ENCODE data around the gene KLC1. TPM values are rescaled to one million over a fixed set of nuclear protein-coding genes. Genes with fewer than 3 reads are reported as not detected.

KLC1 gene
- total and polyA plus RNA-seq, 7 donors, result 25.0 to 399 (median 216) TPM

- intact Hi-C loops (cut with DNase I), result no loop called here
- Histone ChIP-seq H3K4me3 (no peak overlapping the region), H3K9me3 (no peaks in the 10 kb centered on the region), H3K36me3 (peaks cover 25 to 61% (median 51%) of the 10 kb centered on the region in 4 donors), H3K4me1 (peaks cover 0 to 35% (median 18%) of the 10 kb centered on the region in 4 donors), H3K27me3 (no peaks in the 10 kb centered on the region), H3K27ac (no peak overlapping the region)
- 90 to 93% methylated on average over 14 of the region's 14 CpGs for WGBS, 2 donors
- TF ChIP-seq CTCF (IDR thresholded peaks at IDR 0.05) (no peak), POLR2AphosphoS5 (IDR thresholded peaks at IDR 0.05) (no peak), POLR2A (IDR thresholded peaks at IDR 0.05) (no peak)
- DNase-seq, result peak; percentile 49
Observed at GRCh38 chr14:103733651-103734050, 104.6 kb downstream of the KLC1 start.

GRCh38 chr14:103734081-103734888 lies 105.3 kb downstream of the KLC1 start:
- 93% methylated on average over 23 of the region's 23 CpGs for WGBS, 2 donors
- no peak overlapping the region for H3K4me3 ChIP-seq
- peaks cover 19 to 56% (median 45%) of the 10 kb centered on the region in 4 donors for H3K36me3 ChIP-seq
- no peak overlapping the region for H3K27ac ChIP-seq
- no peaks in the 10 kb centered on the region for H3K9me3 ChIP-seq
- H3K27me3 ChIP-seq, result no peaks in the 10 kb centered on the region
- peaks cover 0 to 35% (median 18%) of the 10 kb centered on the region in 4 donors for H3K4me1 ChIP-seq
- intact Hi-C loops (cut with DNase I), result no loop called here
- peak; percentile 59 for DNase-seq
- TF ChIP-seq CTCF (IDR thresholded peaks at IDR 0.05), result no peak
- no peak for TF ChIP-seq EP300 (IDR thresholded peaks at IDR 0.05)

GRCh38 chr14:103735022-103735421 lies 106.0 kb downstream of the KLC1 start:
- Histone ChIP-seq H3K4me1 (peaks cover 0 to 35% (median 18%) of the 10 kb centered on the region in 4 donors), H3K9me3 (no peaks in the 10 kb centered on the region), H3K36me3 (peaks cover 11 to 55% (median 38%) of the 10 kb centered on the region in 4 donors), H3K27ac (peak overlapping the region in 2 of 4 donors; percentile 70 to 92), H3K4me3 (no peak overlapping the region), H3K27me3 (no peaks in the 10 kb centered on the region)
- WGBS, 2 donors, result 82 to 89% methylated on average over 12 of the region's 12 CpGs
- intact Hi-C loops (cut with DNase I), result no loop called here
- DNase-seq, result peak; percentile 65
- no peak for TF ChIP-seq EP300 (IDR thresholded peaks at IDR 0.05)
- TF ChIP-seq CTCF (IDR thresholded peaks at IDR 0.05), result no peak
- TF ChIP-seq POLR2AphosphoS5 (IDR thresholded peaks at IDR 0.05), result no peak
- no peak for TF ChIP-seq POLR2A (IDR thresholded peaks at IDR 0.05)

GRCh38 chr14:103735439-103735814 lies 106.4 kb downstream of the KLC1 start:
- peaks cover 0 to 35% (median 18%) of the 10 kb centered on the region in 4 donors for H3K4me1 ChIP-seq
- DNase-seq, result peak; percentile 61
- no peaks in the 10 kb centered on the region for H3K9me3 ChIP-seq
- no peak for TF ChIP-seq EP300 (IDR thresholded peaks at IDR 0.05)
- no peak for TF ChIP-seq CTCF (IDR thresholded peaks at IDR 0.05)
- no peak overlapping the region for H3K4me3 ChIP-seq
- intact Hi-C loops (cut with DNase I), result no loop called here
- 77 to 78% methylated on average over 7 of the region's 7 CpGs for WGBS, 2 donors
- H3K36me3 ChIP-seq, result peaks cover 9 to 55% (median 34%) of the 10 kb centered on the region in 4 donors
- H3K27ac ChIP-seq, result peak overlapping the region in 3 of 4 donors; percentile 65 to 92 (median 70)
- no peaks in the 10 kb centered on the region for H3K27me3 ChIP-seq

Data from sigmoid colon (tissue), 7 donors.